HG02943 (cell line): ENCODE results near the gene EML4.
"Not testable (repeated sequence)": the region's sequence is repeated elsewhere in the genome, so short reads cannot be mapped to it uniquely, and the experiment has no call there.

Experiments
- ATAC-seq: cut with Tn5 transposase; IDR thresholded peaks from one replicate; pipeline ENCODE4 v1.9.1; 2021; ENCODE audit warnings: mild to moderate bottlenecking, low read depth, moderate library complexity; ENCODE audit not compliant: unreplicated experiment

Gene EML4

DNA sequence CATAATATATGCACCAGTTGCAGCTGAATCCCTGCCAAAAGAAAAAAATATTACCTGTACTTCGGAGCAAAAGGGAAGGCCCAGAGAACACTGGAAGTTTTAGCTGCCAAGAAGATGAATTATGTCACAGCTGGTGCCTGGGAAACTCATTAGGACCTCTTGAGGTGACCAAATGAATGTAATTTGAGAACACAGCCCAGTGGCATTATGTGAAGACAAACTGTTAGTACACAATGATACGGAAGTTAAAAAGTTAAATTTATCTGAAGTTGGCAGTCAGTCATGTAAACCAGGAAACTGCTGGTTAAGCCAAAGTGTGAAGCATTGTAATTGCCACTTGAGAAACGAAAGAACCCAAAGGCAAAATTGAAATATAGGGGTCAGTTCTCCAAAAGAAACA, 80.7 kb downstream of the EML4 start:
- no peak for ATAC-seq

DNA sequence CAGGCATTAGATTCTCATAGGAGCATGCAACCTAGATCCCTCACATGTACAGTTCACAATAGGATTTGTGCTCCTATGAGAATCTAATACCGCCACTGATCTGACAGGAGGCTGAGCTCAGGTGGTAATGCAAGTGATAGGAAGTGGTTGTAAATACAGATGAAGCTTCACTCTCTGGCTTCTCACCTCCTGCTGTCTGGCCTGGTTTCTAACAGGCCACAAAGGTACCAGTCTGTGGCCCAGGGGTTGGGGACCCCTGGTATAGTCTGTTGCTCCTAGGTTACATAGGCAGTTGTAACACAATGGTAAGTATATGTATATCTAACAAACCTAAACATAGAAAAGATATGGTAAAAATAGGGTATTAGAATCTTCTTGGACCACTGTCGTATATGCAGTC, 81.8 kb downstream of the EML4 start:
- no peak for ATAC-seq

GRCh38 chr2:42252464-42252863, 83.3 kb downstream of the EML4 start:
- ATAC-seq: no peak

GRCh38 chr2:42254186-42254895, 85.2 kb downstream of the EML4 start:
- ATAC-seq: no peak

- no peak for ATAC-seq
These were observed 87.4 kb downstream of the EML4 start for GRCh38 chr2:42256505-42256904.

DNA sequence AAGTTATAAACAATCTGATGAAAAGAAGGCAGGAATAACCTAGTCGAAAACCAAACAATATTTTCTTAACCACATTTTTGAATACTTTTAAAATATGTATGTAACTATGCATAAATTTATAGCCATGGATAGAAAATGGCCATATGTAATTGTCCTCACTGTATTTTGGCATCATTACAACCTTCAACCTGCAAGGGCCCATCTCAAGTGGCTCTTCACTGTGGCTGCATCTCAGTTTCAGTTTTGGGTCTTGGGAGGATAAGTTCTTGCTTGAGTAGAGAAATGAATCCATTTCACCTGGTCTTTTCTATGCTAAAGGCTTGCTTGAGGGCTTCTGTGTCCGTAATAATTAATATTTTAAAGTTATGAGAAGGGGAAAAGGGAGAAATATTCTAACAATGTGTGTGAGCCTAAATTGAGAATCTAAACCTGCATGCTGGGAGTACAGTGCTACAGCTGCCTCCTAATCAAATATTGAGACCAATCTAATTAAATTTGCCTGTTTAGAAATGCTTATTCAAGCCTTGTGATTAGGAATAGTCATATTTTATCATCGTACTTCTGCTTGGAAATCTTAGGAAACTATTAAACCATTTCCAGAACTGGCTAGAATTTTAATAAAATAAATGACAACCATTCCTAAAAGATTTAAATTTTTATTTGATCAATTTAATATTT, 92.5 kb downstream of the EML4 start:
- no peak for ATAC-seq

DNA sequence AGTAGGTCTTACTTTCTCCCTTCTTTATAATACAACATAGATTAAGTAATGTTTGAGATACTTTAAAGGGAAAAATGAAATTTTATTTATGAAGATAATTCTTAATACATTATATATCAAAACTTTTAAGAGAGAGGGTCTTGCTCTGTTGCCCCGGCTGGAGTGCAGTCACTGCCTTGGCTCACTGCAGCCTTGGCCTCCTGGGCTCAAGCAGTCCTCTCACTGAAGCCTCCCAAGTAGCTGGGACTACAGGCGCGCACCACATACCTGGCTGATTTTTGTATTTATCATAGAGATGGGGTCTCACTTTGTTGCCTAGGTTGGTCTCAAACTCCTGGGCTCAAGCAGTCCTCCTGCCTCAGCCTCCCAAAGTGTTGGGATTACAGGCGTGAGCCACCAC, 97.1 kb downstream of the EML4 start:
- ATAC-seq: no peak

DNA sequence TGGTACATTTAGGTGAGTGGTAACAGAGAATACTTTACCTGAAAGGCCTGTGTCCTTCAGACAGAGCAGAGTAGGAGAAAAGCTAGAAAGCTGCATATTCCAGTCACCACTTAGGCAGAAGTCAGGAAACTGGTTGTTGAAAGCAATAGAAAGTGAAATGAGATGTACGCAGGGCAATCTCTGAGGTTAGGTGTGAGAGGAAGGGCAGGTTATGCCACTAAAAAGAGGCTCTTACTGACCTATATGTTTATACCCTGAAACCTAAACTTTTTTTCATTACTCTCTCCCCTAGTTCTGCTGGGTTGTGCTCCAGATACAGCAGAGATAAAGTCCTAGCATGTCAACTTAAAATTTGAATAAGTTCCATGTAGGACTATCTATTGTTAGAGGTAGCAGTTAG, 98.4 kb downstream of the EML4 start:
- ATAC-seq: no peak

DNA sequence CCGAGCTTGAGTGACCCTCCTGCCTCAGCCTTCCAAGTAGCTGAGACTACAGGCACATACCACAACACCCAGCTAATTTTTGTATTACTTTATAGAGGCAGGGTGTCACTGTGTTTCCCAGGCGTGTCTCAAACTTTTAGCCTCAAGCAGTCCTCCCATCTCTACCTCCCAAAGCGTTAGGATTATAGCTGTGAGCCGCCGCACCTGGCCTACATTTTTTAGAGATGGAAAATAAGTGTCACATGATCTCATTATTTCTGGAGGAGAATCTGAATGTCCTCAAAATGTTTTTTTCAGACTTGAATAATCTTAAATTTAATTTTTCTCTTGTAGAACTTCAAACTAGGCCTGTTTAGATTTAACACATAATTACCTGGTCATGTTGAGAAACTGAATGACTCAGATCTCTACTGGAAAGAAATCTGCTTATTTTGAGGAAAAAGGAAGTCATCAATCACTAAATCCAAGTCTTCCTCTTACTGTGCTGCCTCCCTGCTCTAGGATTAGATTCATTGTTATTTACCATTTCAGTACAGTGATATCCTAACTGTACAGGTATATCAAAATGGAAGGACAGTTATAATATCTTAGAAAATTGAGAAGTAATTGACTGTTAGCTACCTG, 99.5 kb downstream of the EML4 start:
- no peak for ATAC-seq

- ATAC-seq: no peak
These were observed 101.6 kb downstream of the EML4 start for GRCh38 chr2:42270757-42271156.

DNA sequence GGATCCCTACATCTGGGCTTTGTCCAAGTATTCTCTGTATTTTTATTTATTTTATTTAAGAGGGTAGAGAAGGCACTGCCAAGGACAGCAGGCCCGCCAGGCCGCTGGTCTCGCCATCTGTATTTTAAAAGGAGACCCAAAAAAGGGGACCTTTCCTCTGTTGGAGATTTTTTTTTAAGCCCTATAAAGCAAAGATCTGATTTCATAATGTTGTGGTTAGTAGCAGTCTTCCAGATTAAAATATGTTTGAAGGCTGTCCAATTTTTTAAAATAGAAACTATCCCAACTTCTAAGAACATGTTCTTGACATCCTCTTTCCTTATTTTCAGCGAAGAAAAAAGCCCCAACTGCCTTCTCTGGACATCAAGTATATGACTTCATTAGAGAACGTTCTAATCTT, 102.1 kb downstream of the EML4 start:
- ATAC-seq: not testable (repeated sequence)

- no peak for ATAC-seq
These were observed 105.7 kb downstream of the EML4 start for GRCh38 chr2:42274863-42275262.

DNA sequence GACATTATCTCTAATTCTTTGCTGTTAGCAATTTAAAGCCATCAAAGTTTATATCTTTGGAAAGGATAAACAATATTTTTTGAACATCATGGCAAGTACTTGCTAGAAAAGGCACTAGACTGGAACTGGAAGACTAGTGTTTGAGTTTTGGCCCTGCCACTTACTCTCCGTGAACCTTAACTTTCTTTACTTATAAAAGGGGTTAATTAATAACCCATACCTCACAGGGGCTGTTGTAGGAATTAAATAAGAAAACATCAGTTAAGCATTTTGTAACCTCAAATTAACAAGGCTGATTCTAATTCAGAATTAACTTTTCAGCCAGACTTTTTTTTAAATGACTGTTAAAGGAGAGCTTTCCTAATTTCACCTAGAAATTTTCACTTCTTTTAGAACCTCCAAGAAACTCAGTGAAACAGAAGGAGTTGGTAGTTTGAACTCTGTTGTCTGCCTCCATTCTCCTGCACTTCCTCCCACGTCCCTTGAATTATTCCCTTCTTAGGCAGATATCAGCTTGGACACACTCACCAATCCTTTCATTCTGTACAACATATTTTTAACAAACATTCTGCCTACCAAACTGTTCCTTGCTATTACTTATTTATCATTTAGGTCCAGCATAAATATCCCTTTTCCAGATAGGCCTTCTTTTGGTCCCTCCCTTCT, 112.4 kb downstream of the EML4 start:
- no peak for ATAC-seq

GRCh38 chr2:42284019-42284418, 114.9 kb downstream of the EML4 start:
- ATAC-seq: no peak

DNA sequence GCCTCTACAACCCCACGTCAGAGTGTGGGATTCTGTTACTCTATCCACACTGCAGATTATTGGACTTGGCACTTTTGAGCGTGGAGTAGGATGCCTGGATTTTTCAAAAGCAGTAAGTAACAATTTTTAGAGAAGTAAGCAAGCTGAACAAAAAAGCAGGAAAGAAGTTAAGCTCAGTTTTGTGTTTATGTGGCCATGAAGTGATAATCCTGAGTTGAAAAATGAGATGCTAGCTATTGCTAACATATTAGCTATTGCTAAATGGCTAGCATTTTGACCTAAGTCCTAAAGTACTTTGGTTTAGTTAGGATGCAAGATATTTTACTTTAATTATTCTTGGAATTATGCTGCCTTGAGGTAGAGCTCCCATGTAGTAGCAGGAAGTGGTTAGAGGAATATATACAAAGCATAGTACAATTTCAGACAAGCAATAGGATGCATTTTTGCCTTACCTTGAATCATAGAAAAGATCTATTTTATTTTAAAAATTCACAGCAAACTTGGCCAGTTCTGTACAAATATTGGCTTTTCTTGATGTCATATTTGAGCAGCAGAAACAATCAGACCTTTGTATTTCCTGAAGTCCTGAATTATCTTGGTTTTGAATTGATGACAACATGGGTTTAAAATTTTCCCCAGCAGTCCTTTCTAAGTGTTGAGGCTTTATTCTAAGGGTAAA, 117.3 kb downstream of the EML4 start:
- ATAC-seq: no peak

GRCh38 chr2:42288811-42289210, 119.7 kb downstream of the EML4 start:
- ATAC-seq: no peak

- no peak for ATAC-seq
These were observed 120.1 kb downstream of the EML4 start for GRCh38 chr2:42289222-42289621.

- ATAC-seq: no peak
These were observed 120.9 kb downstream of the EML4 start for GRCh38 chr2:42290005-42290404.

DNA sequence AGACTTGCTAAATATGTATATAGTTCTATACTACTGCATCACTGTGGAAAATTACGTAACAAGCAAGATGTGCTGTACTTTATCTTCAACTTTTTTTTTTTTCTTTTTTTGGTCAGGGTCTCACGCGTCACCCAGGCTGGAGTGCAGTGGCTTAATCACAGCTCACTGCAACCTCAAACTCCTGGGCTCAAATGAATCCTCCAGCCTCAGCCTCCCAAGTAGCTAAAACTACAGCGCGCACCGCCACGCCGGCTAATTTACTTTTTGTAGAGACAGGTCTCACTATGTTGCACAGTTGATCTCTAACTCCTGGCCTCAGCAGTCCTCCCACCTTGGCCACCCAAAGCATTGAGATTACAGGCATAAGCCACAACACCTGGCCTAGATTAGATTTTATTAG, 123.9 kb downstream of the EML4 start:
- ATAC-seq: no peak

DNA sequence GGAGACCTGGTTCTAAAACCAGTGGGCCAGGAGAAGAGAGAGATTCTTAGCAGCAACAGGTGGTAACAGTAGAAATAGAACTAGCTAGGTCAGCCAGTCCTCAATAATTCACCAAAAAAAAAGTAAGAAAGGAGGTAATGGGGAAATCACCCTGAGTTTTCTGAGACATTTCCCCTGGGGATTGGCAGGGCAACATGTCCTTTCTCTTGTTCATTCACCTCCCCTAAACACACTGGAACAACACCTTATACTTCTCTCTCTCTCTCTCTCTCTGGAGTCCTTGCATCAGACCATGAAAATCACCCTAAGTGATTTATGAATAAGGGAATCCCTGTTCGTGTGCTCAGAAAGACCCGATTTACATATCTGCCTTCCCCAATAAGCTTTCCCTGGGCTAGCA, 127.1 kb downstream of the EML4 start:
- ATAC-seq: no peak
